ENCODE measurements around the gene SERPINA5.

GRCh38 chr14:94619297-94619696 lies 38.1 kb downstream of the SERPINA5 start:
- TF ChIP-seq CTCF (conservative IDR thresholded peaks at IDR 0.05) (no peak), EZH2 (IDR thresholded peaks at IDR 0.05; ENCODE audit: low read depth) (no peak)

Data from PC-9 (cell line).